Chondrocyte (in vitro differentiated cells): ENCODE measurements around the gene SLC10A1. TPM values are rescaled to one million over a fixed set of nuclear protein-coding genes. Genes with fewer than 3 reads are reported as not detected.
A peak's percentile ranks its signal among the peaks of the same experiment; 100 is the strongest.
"Not testable (repeated sequence)": the region's sequence is repeated elsewhere in the genome, so short reads cannot be mapped to it uniquely, and the experiment has no call there.

Source experiments
- DNase-seq: peaks from one replicate; pipeline ENCODE4 v3.0.0; 2021; ENCODE audit warnings: mixed read lengths, low spot score
- H3K27ac Mint-ChIP-seq: one replicate; pipeline ENCODE4 v1.8.0; 2021; ENCODE audit warnings: mild to moderate bottlenecking, moderate library complexity, mixed read lengths; ENCODE audit not compliant: unreplicated experiment
- H3K27me3 Mint-ChIP-seq: 2 replicates; pipeline ENCODE4 v1.8.0; 2021; ENCODE audit warnings: low read depth, mixed read lengths
- H3K36me3 Mint-ChIP-seq: 2 replicates; pipeline ENCODE4 v1.8.0; 2021; ENCODE audit warnings: low read depth, mixed read lengths
- H3K4me1 Mint-ChIP-seq: 2 replicates; pipeline ENCODE4 v1.8.0; 2021; ENCODE audit warnings: low read depth, mild to moderate bottlenecking, mixed read lengths
- H3K4me3 Mint-ChIP-seq: one replicate; pipeline ENCODE4 v1.8.0; 2021; ENCODE audit warnings: mild to moderate bottlenecking, moderate library complexity, mixed read lengths; ENCODE audit not compliant: unreplicated experiment
- H3K9me3 Mint-ChIP-seq: 2 replicates; pipeline ENCODE4 v1.8.0; 2021; ENCODE audit warnings: low read depth, mixed read lengths
- CTCF ChIP-seq: fragments of 200-600 bp; sonication (generic); IDR thresholded peaks from 2 replicates; pipeline ENCODE4 v1.5.0; 2021; ENCODE audit warnings: antibody characterized with exemption, mild to moderate bottlenecking, moderate library complexity
- total RNA-seq: library from RNA; stranded (reverse); gene quantifications from 3 replicates; pipeline ENCODE4 v1.2.1, GENCODE V29; 2021

Gene SLC10A1
- total RNA-seq, 1 donor from 2014 or later: not detected

- Mint-ChIP-seq H3K4me3 (no peak overlapping the region), H3K27ac (no peak overlapping the region), H3K36me3 (no peaks in the 10 kb centered on the region), H3K4me1 (no peaks in the 10 kb centered on the region), H3K27me3 (no peaks in the 10 kb centered on the region), H3K9me3 (no peaks in the 10 kb centered on the region)
- no peak for DNase-seq
- no peak for TF ChIP-seq CTCF
These were observed 47.1 kb downstream of the SLC10A1 start for GRCh38 chr14:69749956-69750355.

GRCh38 chr14:69741055-69741454 lies 56.0 kb downstream of the SLC10A1 start:
- Mint-ChIP-seq H3K27me3 (peaks cover 6% of the 10 kb centered on the region), H3K4me3 (no peak overlapping the region), H3K9me3 (peaks cover 3% of the 10 kb centered on the region), H3K36me3 (peaks cover 2% of the 10 kb centered on the region), H3K4me1 (no peaks in the 10 kb centered on the region), H3K27ac (no peak overlapping the region)
- no peak for DNase-seq
- no peak for TF ChIP-seq CTCF

- H3K36me3 Mint-ChIP-seq, H3K4me1 Mint-ChIP-seq, H3K9me3 Mint-ChIP-seq, H3K27ac Mint-ChIP-seq, H3K4me3 Mint-ChIP-seq, DNase-seq: not testable (repeated sequence)
- H3K27me3 Mint-ChIP-seq: peaks cover 19% of the 10 kb centered on the region
These were observed 60.6 kb downstream of the SLC10A1 start for GRCh38 chr14:69736405-69736804.

GRCh38 chr14:69731919-69732598 lies 65.0 kb downstream of the SLC10A1 start:
- not testable (repeated sequence) for H3K36me3 Mint-ChIP-seq, H3K4me3 Mint-ChIP-seq, DNase-seq, H3K9me3 Mint-ChIP-seq, H3K27ac Mint-ChIP-seq, H3K4me1 Mint-ChIP-seq
- H3K27me3 Mint-ChIP-seq: peaks cover 19% of the 10 kb centered on the region

- Mint-ChIP-seq H3K36me3 (no peaks in the 10 kb centered on the region), H3K27ac (no peak overlapping the region), H3K27me3 (no peaks in the 10 kb centered on the region), H3K9me3 (no peaks in the 10 kb centered on the region), H3K4me3 (no peak overlapping the region), H3K4me1 (peaks cover 15% of the 10 kb centered on the region)
- TF ChIP-seq CTCF: no peak
- no peak for DNase-seq
These were observed 69.2 kb downstream of the SLC10A1 start for GRCh38 chr14:69727860-69728259.

- Mint-ChIP-seq H3K4me1 (peaks cover 15% of the 10 kb centered on the region), H3K4me3 (peak overlapping the region; percentile 59), H3K27me3 (no peaks in the 10 kb centered on the region), H3K27ac (no peak overlapping the region), H3K9me3 (no peaks in the 10 kb centered on the region), H3K36me3 (no peaks in the 10 kb centered on the region)
- no peak for DNase-seq
- TF ChIP-seq CTCF: peak; percentile 100
These were observed 70.1 kb downstream of the SLC10A1 start for GRCh38 chr14:69726761-69727511.

Other genes with a start within 250 kb of the SLC10A1 start
- gene CCDC177, start 222.4 kb downstream of the SLC10A1 start, total RNA-seq: not detected in 3 replicates
- 49.1 to 51.6 TPM (median 49.3 TPM) in 3 replicates for gene SUSD6, start 185.6 kb downstream of the SLC10A1 start, total RNA-seq
- 147 to 193 TPM (median 163 TPM) in 3 replicates for gene SRSF5, start 30.1 kb downstream of the SLC10A1 start, total RNA-seq
- 0.41 to 1.7 TPM (median 1.1 TPM) in 3 replicates for gene SMOC1, start 82.2 kb upstream of the SLC10A1 start, total RNA-seq